Fibroblast of pulmonary artery (primary cell): Measurements from ENCODE around the gene EPHA3.

Source experiments
- DNase-seq: peaks from one replicate; pipeline ENCODE4 v3.0.0-alpha.2; 2010; ENCODE audit warnings: low read depth
- H3K4me3 ChIP-seq: replicated peaks from 2 replicates; pipeline ENCODE4 v1.5.1; 2011; ENCODE audit warnings: low read depth, mild to moderate bottlenecking, control low read depth, low read length, moderate library complexity
- TF ChIP-seq, protein P1 (sequence below): IDR thresholded peaks from 2 replicates; pipeline ENCODE4 v1.5.1; 2011; ENCODE audit warnings: mild to moderate bottlenecking, control low read depth, low read length, inconsistent platforms; ENCODE audit errors: missing control alignments

Gene EPHA3

DNA sequence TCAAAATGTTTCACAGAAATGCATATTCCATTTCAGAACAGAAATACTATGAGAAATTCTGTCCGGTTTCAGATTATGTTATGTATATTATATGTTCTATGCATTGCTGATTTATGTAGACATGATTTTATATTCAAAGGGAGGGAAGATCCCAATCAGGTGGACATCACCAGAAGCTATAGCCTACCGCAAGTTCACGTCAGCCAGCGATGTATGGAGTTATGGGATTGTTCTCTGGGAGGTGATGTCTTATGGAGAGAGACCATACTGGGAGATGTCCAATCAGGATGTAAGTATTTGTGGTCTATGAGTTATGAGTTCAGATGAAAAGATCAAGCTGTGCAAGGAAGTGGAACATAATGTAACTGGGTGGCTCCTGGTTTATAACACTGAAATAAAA lies 341.7 kb downstream of the EPHA3 start:
- H3K4me3 ChIP-seq = no peak overlapping the region
- TF ChIP-seq, protein P1, sequence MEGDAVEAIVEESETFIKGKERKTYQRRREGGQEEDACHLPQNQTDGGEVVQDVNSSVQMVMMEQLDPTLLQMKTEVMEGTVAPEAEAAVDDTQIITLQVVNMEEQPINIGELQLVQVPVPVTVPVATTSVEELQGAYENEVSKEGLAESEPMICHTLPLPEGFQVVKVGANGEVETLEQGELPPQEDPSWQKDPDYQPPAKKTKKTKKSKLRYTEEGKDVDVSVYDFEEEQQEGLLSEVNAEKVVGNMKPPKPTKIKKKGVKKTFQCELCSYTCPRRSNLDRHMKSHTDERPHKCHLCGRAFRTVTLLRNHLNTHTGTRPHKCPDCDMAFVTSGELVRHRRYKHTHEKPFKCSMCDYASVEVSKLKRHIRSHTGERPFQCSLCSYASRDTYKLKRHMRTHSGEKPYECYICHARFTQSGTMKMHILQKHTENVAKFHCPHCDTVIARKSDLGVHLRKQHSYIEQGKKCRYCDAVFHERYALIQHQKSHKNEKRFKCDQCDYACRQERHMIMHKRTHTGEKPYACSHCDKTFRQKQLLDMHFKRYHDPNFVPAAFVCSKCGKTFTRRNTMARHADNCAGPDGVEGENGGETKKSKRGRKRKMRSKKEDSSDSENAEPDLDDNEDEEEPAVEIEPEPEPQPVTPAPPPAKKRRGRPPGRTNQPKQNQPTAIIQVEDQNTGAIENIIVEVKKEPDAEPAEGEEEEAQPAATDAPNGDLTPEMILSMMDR = no peak
- DNase-seq = no peak

DNA sequence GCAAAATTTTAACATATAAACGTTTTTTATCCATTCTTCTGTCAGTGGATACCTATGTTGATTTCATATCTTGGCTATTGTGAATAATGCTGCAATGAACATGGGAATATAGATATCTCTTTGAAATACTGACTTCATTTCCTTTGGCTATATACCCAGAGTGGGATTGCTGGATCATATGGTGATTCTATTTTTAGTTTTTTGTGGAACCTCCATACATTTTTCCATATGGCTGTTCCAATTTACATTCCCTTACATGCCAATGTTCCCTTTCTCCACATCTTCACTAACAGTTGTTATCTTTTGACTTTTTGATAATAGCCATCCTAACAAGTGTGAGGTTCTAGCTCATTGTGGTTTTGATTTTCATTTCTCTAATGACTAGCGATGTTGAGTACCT lies 344.6 kb downstream of the EPHA3 start:
- no peak overlapping the region for H3K4me3 ChIP-seq
- TF ChIP-seq, protein P1 = no peak
- DNase-seq = no peak

DNA sequence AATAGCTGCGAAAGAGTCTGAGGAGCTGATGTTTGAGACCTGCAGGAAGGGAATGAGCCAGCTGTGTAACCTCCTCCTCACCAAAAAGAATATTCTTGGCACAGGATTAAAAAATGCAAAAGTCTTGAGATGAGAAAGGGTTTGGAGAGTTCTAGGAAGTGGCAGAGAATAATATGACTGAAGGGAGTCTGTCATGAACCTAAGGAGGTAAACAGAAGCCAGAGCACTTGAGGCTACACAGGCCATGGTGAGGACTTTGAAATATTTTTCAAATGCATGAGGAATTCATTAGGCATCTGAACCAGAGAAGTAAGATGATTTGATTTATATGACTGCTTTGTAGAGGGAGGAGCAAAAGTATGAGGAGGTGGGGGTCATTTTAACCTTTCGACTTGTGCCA lies 347.8 kb downstream of the EPHA3 start:
- DNase-seq = no peak
- TF ChIP-seq, protein P1 = no peak
- H3K4me3 ChIP-seq = no peak overlapping the region

DNA sequence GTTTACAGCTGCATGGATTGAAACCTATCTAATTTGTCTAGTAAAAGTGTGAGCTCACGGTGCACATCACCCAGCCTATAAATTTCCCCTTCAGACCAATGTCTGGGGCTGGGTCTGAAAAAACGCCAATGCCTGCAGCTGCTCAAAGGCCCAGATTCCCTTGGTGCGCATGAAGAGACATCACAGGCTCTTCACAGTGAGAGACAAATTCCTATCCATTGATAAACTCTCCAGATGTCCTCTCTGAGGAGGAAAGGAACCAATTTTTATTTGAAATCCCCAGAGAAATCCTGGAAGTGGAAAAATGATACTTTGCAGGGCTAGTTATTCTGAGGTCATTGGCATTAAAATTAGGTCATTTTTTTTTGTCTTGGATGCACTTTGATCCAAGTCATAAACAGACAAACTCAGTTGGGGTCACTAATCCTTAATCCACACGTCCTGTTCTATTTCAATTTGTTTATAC lies 360.5 kb downstream of the EPHA3 start:
- H3K4me3 ChIP-seq = no peak overlapping the region
- TF ChIP-seq, protein P1 = no peak
- no peak for DNase-seq

DNA sequence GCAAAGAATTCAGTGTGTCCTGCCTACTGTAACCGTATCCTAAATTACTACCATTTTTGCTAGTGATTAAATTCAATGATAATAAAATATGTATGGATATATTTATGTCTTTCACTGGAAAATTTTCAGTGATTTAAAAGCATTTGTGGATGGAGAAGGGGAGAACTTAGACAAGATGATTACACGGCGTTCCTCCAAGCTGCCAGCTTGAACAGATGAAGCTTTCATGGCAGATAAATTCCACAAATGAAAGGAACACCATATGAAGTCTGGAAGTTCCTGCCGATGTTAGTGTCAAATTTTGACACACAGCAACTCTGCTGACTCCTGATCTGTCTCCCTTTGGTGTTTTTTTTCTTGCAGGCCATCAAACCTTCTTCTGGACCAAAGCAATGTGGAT lies 364.7 kb downstream of the EPHA3 start:
- no peak overlapping the region for H3K4me3 ChIP-seq
- TF ChIP-seq, protein P1 = no peak
- no peak for DNase-seq

DNA sequence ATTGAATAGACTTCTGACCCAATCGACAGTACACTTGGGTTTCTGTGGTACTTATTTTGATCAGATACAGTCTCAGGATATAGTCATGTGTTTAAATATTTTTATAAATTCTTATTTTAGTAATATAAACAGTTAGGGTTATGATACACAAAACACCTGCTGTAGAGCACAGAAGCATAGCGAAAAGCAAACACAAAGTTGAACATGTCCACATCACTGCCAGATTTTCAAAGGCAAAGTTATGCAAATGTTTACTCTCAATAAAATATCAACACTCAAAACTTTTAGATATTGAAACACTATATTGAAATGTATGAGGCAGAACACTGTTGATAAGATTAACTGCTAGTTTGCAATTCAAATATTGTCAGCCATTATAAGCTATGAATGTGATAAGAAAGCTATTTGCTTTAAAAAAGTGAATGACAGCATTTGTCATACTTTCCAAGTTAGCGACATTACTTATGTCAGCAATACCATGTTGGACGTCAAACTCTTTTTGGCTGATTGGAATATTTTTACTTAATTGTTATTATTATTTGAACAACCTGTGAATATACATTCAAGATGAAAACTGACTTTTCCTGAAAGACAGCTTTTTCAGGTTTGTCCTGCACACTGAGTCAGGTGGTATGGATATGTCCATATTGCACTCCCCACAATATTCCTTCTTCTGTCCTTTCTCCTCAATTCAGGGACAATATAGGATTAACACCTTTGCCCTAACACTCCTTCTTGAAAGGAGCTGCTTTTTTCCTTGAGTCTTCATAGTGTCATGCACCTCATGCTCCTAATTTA lies 367.1 kb downstream of the EPHA3 start:
- no peak for DNase-seq
- no peak overlapping the region for H3K4me3 ChIP-seq
- TF ChIP-seq, protein P1 = no peak
